Activated CD4-positive, alpha-beta memory T cell treated with anti-CD3 and anti-CD28 coated beads for 36 hours (primary cell): ENCODE results near the gene C6. TPM values are rescaled to one million over a fixed set of nuclear protein-coding genes. Genes with fewer than 3 reads are reported as not detected.
"Not testable (repeated sequence)": the region's sequence is repeated elsewhere in the genome, so short reads cannot be mapped to it uniquely, and the experiment has no call there.

Experiments used
- CTCF ChIA-PET: fragments of 350-600 bp; sonication (Branson Sonifier 250); formaldehyde crosslinking; loops from one replicate; lab custom pipeline; 2021; ENCODE audit warnings: antibody characterized with exemption, inconsistent platforms; lab: Charles Lee
- POLR2A ChIA-PET: fragments of 350-600 bp; sonication (Branson Sonifier 250); formaldehyde crosslinking; loops from one replicate; lab custom pipeline; 2021; ENCODE audit warnings: antibody characterized with exemption; lab: Charles Lee
- DNase-seq: peaks from one replicate; pipeline ENCODE4 v3.0.0-alpha.2; 2020
- H3K27ac Mint-ChIP-seq: one replicate; pipeline ENCODE4 v1.8.0; 2021; ENCODE audit warnings: mixed read lengths
- H3K27me3 Mint-ChIP-seq: one replicate; pipeline ENCODE4 v1.8.0; 2021; ENCODE audit warnings: mixed read lengths
- H3K36me3 Mint-ChIP-seq: one replicate; pipeline ENCODE4 v1.8.0; 2021; ENCODE audit warnings: mixed read lengths
- H3K4me1 Mint-ChIP-seq: one replicate; pipeline ENCODE4 v1.8.0; 2021; ENCODE audit warnings: low read depth, mixed read lengths
- H3K4me3 Mint-ChIP-seq: one replicate; pipeline ENCODE4 v1.8.0; 2021; ENCODE audit warnings: mild to moderate bottlenecking, mixed read lengths
- H3K9me3 Mint-ChIP-seq: one replicate; pipeline ENCODE4 v1.8.0; 2021; ENCODE audit warnings: mixed read lengths
- intact Hi-C: fragments of 100-400 bp; cut with micrococcal nuclease; formaldehyde crosslinking; loops from one replicate; pipeline ENCODE4 v1.15.1; 2023
- total RNA-seq, 2 experiments: library from RNA; stranded (reverse); gene quantifications; one replicate each; pipeline ENCODE4 v1.2.3, GENCODE V29; 2021

The C6 gene
- total RNA-seq, 2 experiments from 2014 or later = not detected

GRCh38 chr5:41223962-41224361 is 10.6 kb upstream of the C6 start:
- Mint-ChIP-seq H3K9me3 (peaks cover 9% of the 10 kb centered on the region), H3K4me3 (no peak overlapping the region), H3K4me1 (no peaks in the 10 kb centered on the region), H3K36me3 (no peaks in the 10 kb centered on the region), H3K27ac (no peak overlapping the region), H3K27me3 (no peaks in the 10 kb centered on the region)
- CTCF ChIA-PET = no interaction called here
- POLR2A ChIA-PET = no interaction called here
- intact Hi-C loops = no loop called here
- no peak for DNase-seq

GRCh38 chr5:41219658-41220269 is 6.4 kb upstream of the C6 start:
- no peaks in the 10 kb centered on the region for H3K27me3 Mint-ChIP-seq
- H3K9me3 Mint-ChIP-seq = no peaks in the 10 kb centered on the region
- H3K4me3 Mint-ChIP-seq = no peak overlapping the region
- CTCF ChIA-PET = interaction anchor here (1.1 kb wide), 1 partner anchor 30 kb away, joined by 4 read pairs; no protein-coding TSS in a partner anchor
- no peak overlapping the region for H3K27ac Mint-ChIP-seq
- POLR2A ChIA-PET = no interaction called here
- DNase-seq = no peak
- no peaks in the 10 kb centered on the region for H3K36me3 Mint-ChIP-seq
- no peaks in the 10 kb centered on the region for H3K4me1 Mint-ChIP-seq
- intact Hi-C loops = no loop called here

- no peak for DNase-seq
- H3K4me3 Mint-ChIP-seq = no peak overlapping the region
- H3K36me3 Mint-ChIP-seq = no peaks in the 10 kb centered on the region
- H3K27ac Mint-ChIP-seq = no peak overlapping the region
- CTCF ChIA-PET = interaction anchor here (1.1 kb wide), 1 partner anchor 29 kb away, joined by 4 read pairs; no protein-coding TSS in a partner anchor
- intact Hi-C loops = no loop called here
- no peaks in the 10 kb centered on the region for H3K27me3 Mint-ChIP-seq
- H3K9me3 Mint-ChIP-seq = no peaks in the 10 kb centered on the region
- POLR2A ChIA-PET = no interaction called here
- no peaks in the 10 kb centered on the region for H3K4me1 Mint-ChIP-seq
These were observed 5.8 kb upstream of the C6 start for GRCh38 chr5:41218929-41219657.

- ChIA-PET CTCF (no interaction called here), POLR2A (no interaction called here)
- Mint-ChIP-seq H3K27me3 (no peaks in the 10 kb centered on the region), H3K9me3 (peaks cover 3% of the 10 kb centered on the region), H3K36me3 (no peaks in the 10 kb centered on the region), H3K27ac (no peak overlapping the region), H3K4me3 (no peak overlapping the region), H3K4me1 (no peaks in the 10 kb centered on the region)
- no peak for DNase-seq
- intact Hi-C loops = no loop called here
These were observed 850 bp upstream of the C6 start for GRCh38 chr5:41214182-41214581.

- no peaks in the 10 kb centered on the region for H3K4me1 Mint-ChIP-seq
- POLR2A ChIA-PET = no interaction called here
- H3K36me3 Mint-ChIP-seq = no peaks in the 10 kb centered on the region
- CTCF ChIA-PET = interaction anchor here (0.6 kb wide), 1 partner anchor 326 kb away, joined by 4 read pairs; no protein-coding TSS in a partner anchor
- intact Hi-C loops = no loop called here
- peaks cover 3% of the 10 kb centered on the region for H3K9me3 Mint-ChIP-seq
- H3K27me3 Mint-ChIP-seq = no peaks in the 10 kb centered on the region
- no peak overlapping the region for H3K27ac Mint-ChIP-seq
- DNase-seq = no peak
- H3K4me3 Mint-ChIP-seq = no peak overlapping the region
These were observed 397 bp downstream of the C6 start for GRCh38 chr5:41212935-41213334.

- no peak overlapping the region for H3K4me3 Mint-ChIP-seq
- H3K36me3 Mint-ChIP-seq = no peaks in the 10 kb centered on the region
- no peaks in the 10 kb centered on the region for H3K4me1 Mint-ChIP-seq
- ChIA-PET POLR2A (no interaction called here), CTCF (no interaction called here)
- H3K9me3 Mint-ChIP-seq = peaks cover 7% of the 10 kb centered on the region
- no peak for DNase-seq
- H3K27ac Mint-ChIP-seq = no peak overlapping the region
- no peaks in the 10 kb centered on the region for H3K27me3 Mint-ChIP-seq
- intact Hi-C loops = no loop called here
These were observed 1.9 kb downstream of the C6 start for GRCh38 chr5:41211417-41211816.

- H3K4me1 Mint-ChIP-seq, intact Hi-C loops, H3K4me3 Mint-ChIP-seq, H3K27ac Mint-ChIP-seq, H3K27me3 Mint-ChIP-seq, POLR2A ChIA-PET, H3K36me3 Mint-ChIP-seq, DNase-seq, H3K9me3 Mint-ChIP-seq: not testable (repeated sequence)
- CTCF ChIA-PET = interaction anchor here (1.1 kb wide), 1 partner anchor 223 kb away, joined by 3 read pairs; no protein-coding TSS in a partner anchor
These were observed 7.9 kb downstream of the C6 start for GRCh38 chr5:41205475-41205874.

GRCh38 chr5:41203033-41203432 is 10.3 kb downstream of the C6 start:
- Mint-ChIP-seq H3K4me3 (no peak overlapping the region), H3K4me1 (no peaks in the 10 kb centered on the region), H3K27ac (no peak overlapping the region), H3K36me3 (no peaks in the 10 kb centered on the region), H3K9me3 (peaks cover 5% of the 10 kb centered on the region), H3K27me3 (no peaks in the 10 kb centered on the region)
- ChIA-PET POLR2A (no interaction called here), CTCF (no interaction called here)
- intact Hi-C loops = no loop called here
- no peak for DNase-seq

- no peaks in the 10 kb centered on the region for H3K9me3 Mint-ChIP-seq
- intact Hi-C loops = no loop called here
- H3K27ac Mint-ChIP-seq = no peak overlapping the region
- ChIA-PET POLR2A (no interaction called here), CTCF (no interaction called here)
- no peak overlapping the region for H3K4me3 Mint-ChIP-seq
- no peaks in the 10 kb centered on the region for H3K4me1 Mint-ChIP-seq
- H3K36me3 Mint-ChIP-seq = no peaks in the 10 kb centered on the region
- no peak for DNase-seq
- H3K27me3 Mint-ChIP-seq = no peaks in the 10 kb centered on the region
These were observed 12.1 kb downstream of the C6 start for GRCh38 chr5:41201082-41201772.

- H3K27ac Mint-ChIP-seq = no peak overlapping the region
- no peak for DNase-seq
- no peaks in the 10 kb centered on the region for H3K36me3 Mint-ChIP-seq
- no peak overlapping the region for H3K4me3 Mint-ChIP-seq
- POLR2A ChIA-PET = no interaction called here
- H3K4me1 Mint-ChIP-seq = no peaks in the 10 kb centered on the region
- intact Hi-C loops = no loop called here
- H3K27me3 Mint-ChIP-seq = no peaks in the 10 kb centered on the region
- CTCF ChIA-PET = no interaction called here
- H3K9me3 Mint-ChIP-seq = no peaks in the 10 kb centered on the region
These were observed 12.8 kb downstream of the C6 start for GRCh38 chr5:41200506-41200905.

GRCh38 chr5:41199660-41200059 is 13.7 kb downstream of the C6 start:
- Mint-ChIP-seq H3K27me3 (no peaks in the 10 kb centered on the region), H3K4me3 (no peak overlapping the region), H3K36me3 (no peaks in the 10 kb centered on the region), H3K4me1 (no peaks in the 10 kb centered on the region), H3K9me3 (no peaks in the 10 kb centered on the region), H3K27ac (no peak overlapping the region)
- ChIA-PET CTCF (no interaction called here), POLR2A (no interaction called here)
- DNase-seq = no peak
- intact Hi-C loops = no loop called here

- no peak for DNase-seq
- H3K4me1 Mint-ChIP-seq = no peaks in the 10 kb centered on the region
- intact Hi-C loops = no loop called here
- no peaks in the 10 kb centered on the region for H3K27me3 Mint-ChIP-seq
- no peaks in the 10 kb centered on the region for H3K9me3 Mint-ChIP-seq
- ChIA-PET POLR2A (no interaction called here), CTCF (no interaction called here)
- no peak overlapping the region for H3K27ac Mint-ChIP-seq
- H3K4me3 Mint-ChIP-seq = no peak overlapping the region
- H3K36me3 Mint-ChIP-seq = no peaks in the 10 kb centered on the region
These were observed 17.1 kb downstream of the C6 start for GRCh38 chr5:41196197-41196596.
